ENCODE results near the gene RTN4.

- TF ChIP-seq CTCF (IDR thresholded peaks at IDR 0.05): no peak
- TF ChIP-seq POLR2A (IDR thresholded peaks at IDR 0.05): no peak
These were observed 75.1 kb downstream of the RTN4 start for GRCh38 chr2:54975175-54975574.
